HG03442 (cell line): ENCODE data around the gene NOD1.

ENCODE experiments used
- ATAC-seq: cut with Tn5 transposase; IDR thresholded peaks from one replicate; pipeline ENCODE4 v1.9.1; 2021; ENCODE audit warnings: mild to moderate bottlenecking, moderate library complexity; ENCODE audit not compliant: unreplicated experiment

Gene NOD1

DNA sequence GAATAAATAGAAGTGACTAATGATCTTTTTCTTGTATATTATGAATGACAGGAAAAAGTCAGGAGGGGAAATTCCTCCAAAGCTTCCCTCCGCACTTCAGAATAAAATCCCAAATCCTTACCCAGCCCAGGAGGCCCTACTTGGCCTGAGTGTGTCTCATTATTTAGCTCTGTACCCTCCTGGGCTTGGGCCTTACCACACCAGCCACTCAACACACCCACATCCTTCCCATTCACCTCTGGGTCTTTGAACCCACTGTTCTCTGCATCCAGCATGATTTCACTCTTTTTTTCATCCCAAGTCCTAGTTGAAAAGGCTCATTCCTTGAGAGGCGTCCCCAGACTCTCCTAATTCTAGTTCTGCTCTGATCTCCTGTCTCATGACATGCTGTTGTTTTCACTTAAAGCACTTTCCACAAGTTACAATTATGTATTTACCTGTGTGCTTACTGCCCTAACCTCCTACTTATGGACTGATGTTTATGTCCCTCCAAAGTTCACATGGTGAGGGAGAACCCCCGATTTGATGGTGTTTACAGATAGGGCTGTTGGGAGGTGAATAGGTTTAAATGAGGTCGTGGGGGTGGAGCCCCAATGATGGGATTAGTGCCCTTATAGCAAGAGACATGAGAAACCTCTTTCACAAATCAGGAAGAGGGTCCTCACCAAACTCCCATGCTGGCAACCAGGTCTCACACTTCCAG is 6.4 kb downstream of the NOD1 start:
- no peak for ATAC-seq

DNA sequence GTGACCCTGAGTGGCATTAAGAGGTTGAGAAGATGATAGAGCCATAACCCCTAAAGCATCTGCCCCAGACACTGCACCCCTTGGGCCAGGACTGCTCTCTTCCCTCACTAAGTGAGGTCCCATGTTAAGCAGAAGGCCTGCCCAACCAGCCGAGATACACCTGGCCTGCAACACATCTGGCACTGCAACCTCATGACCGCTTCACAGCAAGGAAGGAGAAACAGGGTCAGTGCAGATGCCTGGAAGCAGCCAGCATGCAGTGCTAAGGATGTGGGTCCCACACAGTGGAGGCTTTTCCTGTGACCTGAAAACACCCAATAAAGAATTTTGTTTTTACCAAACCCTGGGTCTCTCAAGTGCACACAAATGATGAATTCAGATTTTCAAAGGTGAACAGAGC is 7.4 kb downstream of the NOD1 start:
- no peak for ATAC-seq

- ATAC-seq: no peak
These were observed 7.8 kb downstream of the NOD1 start for GRCh38 chr7:30470771-30471170.

- no peak for ATAC-seq
These were observed 8.3 kb downstream of the NOD1 start for GRCh38 chr7:30470163-30470770.

GRCh38 chr7:30469303-30469702 is 9.3 kb downstream of the NOD1 start:
- no peak for ATAC-seq

GRCh38 chr7:30468791-30469190 is 9.8 kb downstream of the NOD1 start:
- ATAC-seq: no peak

- no peak for ATAC-seq
These were observed 10.5 kb downstream of the NOD1 start for GRCh38 chr7:30468041-30468440.

- ATAC-seq: no peak
These were observed 11.3 kb downstream of the NOD1 start for GRCh38 chr7:30467271-30467670.

GRCh38 chr7:30466266-30466665 is 12.3 kb downstream of the NOD1 start:
- no peak for ATAC-seq

DNA sequence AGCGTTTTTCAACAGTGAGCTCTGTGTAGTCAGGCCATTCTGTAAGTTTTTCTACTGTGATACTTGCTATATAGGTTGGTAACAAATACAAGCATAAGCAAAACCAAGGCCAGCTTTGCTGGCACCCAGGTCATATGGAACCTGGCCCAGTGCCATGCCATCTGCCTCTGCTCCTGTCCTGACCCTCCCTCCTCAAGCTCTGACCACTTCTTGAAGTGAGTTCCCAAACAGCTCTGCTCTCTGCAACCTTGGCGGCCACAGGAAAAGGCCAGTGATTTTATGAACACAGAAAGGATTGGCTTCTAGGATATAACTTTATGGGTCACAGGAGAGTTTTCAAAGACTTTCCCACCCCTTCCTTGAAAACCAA is 12.8 kb downstream of the NOD1 start:
- no peak for ATAC-seq

- ATAC-seq: no peak
These were observed 13.4 kb downstream of the NOD1 start for GRCh38 chr7:30465046-30465810.

DNA sequence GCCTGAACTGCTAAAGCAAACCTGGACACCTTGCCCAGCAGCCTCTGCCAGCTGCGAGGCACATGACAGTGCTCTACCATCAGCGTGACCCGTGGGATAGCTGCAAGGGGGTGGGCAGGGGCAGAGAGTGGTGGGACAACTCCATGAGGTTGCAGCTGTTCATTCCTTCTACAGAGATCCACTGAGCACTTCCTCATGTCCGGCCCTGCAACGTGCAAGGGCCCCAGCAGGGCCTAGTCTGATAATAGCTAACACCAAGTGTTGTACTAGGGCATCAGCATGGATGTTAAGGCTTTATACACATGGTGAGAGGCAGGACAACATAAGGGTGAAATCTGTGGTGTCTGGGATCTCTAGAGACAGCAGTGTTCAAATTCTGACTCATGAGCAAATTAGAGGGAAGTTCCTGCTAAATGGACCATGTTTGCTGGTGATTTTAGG is 14.3 kb downstream of the NOD1 start:
- ATAC-seq: no peak

GRCh38 chr7:30463405-30464145 is 15.0 kb downstream of the NOD1 start:
- peak; percentile 61 for ATAC-seq

DNA sequence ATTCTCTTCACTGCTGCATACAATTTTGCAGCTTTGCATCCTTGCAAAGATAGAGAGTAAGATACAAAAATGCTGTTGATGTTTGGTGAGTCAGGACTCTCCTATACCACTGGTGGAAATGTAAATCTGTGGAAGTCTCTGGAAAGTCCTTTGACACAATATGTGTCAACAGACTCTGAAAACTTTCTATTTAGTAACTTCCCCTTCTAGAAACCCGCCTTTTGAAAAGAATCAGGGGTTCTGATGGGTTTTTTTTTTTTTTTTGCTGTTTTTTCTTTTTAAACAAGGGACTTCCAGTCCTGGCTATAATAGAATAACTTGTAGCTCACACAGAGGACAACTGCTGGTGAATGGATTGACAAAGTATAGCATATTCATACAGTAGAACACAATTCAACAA is 16.4 kb downstream of the NOD1 start:
- no peak for ATAC-seq

DNA sequence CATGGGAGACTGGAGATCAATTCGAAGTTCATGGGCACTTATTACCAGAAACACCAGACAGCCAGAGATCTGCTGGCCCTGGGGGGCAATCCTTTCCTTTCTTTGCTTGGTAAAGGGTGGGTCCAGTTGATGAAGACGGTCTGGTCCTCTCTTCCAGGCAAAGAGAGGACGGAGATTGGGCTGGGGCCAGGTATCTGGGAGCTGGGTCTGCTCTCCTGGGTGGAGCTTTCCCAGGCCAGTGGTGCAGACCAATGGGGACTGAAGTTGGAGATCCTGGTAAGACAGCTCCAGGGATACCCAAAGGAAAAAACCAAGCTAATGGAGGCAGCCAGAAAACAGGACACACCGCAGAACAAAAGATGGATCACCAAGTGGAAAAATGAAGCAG is 18.3 kb downstream of the NOD1 start:
- no peak for ATAC-seq

DNA sequence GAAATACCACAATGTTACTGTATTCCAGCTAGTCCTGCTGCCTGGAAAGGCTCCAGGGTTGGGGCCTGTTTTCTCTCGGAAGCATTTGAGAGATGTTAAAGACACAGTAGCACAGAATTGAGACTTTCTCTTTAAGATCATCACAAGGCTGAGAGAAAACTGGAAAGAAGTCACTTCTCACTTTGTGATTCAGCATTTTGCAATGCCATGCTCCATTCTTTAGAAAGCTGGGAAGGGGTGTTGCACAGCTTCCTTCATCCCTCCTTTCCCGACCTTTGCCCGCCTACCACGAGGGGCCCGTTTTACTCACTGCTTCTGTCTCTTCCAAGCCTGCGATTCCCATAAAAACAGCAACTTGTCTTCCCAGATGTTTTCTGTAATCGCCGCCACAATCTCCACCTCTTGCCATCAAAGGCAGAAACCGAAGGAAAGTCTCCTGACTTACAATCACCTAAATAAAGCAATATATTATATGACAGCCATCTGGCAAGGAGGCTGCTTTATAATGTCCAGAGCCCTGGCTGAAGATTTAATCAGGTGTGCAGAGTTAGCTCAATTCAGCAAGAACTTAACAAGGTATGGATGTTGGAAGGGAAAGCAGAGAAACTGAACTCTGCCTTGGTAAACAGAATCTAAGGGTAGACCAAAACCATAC is 18.9 kb downstream of the NOD1 start:
- no peak for ATAC-seq

DNA sequence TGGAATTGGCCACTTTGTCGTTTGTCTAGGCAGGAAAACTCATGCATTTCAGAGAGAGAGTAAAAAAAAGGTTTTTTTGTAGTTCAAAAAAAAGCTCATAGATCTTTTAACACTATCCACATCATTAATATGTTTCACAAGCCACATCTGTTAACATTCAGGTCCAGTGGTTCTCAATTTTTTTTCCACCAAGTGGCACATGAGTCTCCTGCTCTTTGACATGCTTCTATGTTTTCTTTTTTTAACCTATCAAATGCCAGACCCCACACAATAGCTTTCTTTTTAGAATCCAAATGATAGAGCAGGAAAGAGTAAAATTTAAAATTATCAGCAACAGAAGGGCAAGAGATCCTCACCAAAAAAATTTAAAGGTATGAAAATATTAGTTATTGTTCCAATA is 20.3 kb downstream of the NOD1 start:
- ATAC-seq: no peak

GRCh38 chr7:30453921-30454320 is 24.7 kb downstream of the NOD1 start:
- ATAC-seq: no peak

DNA sequence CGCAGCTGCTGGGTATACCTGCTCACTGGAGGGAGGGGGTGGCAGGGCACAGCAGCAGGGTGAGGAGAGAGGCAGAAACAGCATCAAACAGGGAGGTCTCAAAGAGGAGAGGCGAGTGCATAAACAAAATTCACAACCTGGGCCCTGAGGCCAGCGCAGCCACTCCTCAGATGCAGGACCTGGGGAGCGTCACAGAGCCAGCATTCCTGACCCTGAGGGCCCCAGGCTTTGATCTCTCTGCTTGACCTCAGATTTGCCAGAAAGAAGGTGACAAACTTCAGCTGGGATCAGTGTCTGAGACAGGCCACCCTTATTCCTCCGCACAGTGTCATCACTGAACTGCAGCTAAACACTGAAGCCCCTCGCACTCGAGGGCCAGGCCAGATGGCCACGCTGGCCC is 25.6 kb downstream of the NOD1 start:
- ATAC-seq: no peak

GRCh38 chr7:30452280-30452930 is 26.2 kb downstream of the NOD1 start:
- no peak for ATAC-seq
